OCI-LY1 (cell line): Measurements from ENCODE around the gene STK4.

Experiments
- H2AFZ ChIP-seq: fragments of 200-600 bp; sonication (generic), shearing (Covaris generic); 2 replicates; pipeline ENCODE4 v1.6.0; 2014; ENCODE audit warnings: antibody characterized with exemption, mild to moderate bottlenecking, low read length
- H3F3A ChIP-seq: fragments of 200-600 bp; sonication (generic), shearing (Covaris generic); 2 replicates; pipeline ENCODE4 v1.6.0; 2014; ENCODE audit warnings: mild to moderate bottlenecking, antibody characterized with exemption, low read length, moderate library complexity; ENCODE audit not compliant: insufficient read depth
- H3K27ac ChIP-seq: fragments of 200-600 bp; sonication (generic); 2 replicates; pipeline ENCODE4 v1.5.1; 2014; ENCODE audit warnings: low read length, mixed run types, mild to moderate bottlenecking, low read depth; ENCODE audit not compliant: poor library complexity, severe bottlenecking
- H3K27me3 ChIP-seq: fragments of 200-600 bp; sonication (generic); 2 replicates; pipeline ENCODE4 v1.6.0; 2014; ENCODE audit warnings: antibody characterized with exemption, mild to moderate bottlenecking, low read length, moderate library complexity; ENCODE audit not compliant: insufficient read depth
- H3K36me3 ChIP-seq: fragments of 200-600 bp; sonication (generic); 2 replicates; pipeline ENCODE4 v1.6.1; 2014; ENCODE audit warnings: mild to moderate bottlenecking, antibody characterized with exemption, low read length, moderate library complexity, mixed read lengths; ENCODE audit not compliant: insufficient read depth
- H3K4me1 ChIP-seq: fragments of 200-600 bp; sonication (generic); 2 replicates; pipeline ENCODE4 v1.5.1; 2014; ENCODE audit warnings: mild to moderate bottlenecking, low read length, moderate library complexity; ENCODE audit not compliant: insufficient read depth, severe bottlenecking
- H3K4me2 ChIP-seq: fragments of 200-600 bp; sonication (generic), shearing (Covaris generic); 2 replicates; pipeline ENCODE4 v1.6.1; 2014; ENCODE audit warnings: low read length
- H3K4me3 ChIP-seq: fragments of 200-600 bp; sonication (generic); 2 replicates; pipeline ENCODE4 v1.5.1; 2014; ENCODE audit warnings: low read length, low read depth, mild to moderate bottlenecking, mixed read lengths; ENCODE audit not compliant: poor library complexity, severe bottlenecking
- H3K79me2 ChIP-seq: fragments of 200-600 bp; shearing (Covaris generic); 2 replicates; pipeline ENCODE4 v1.6.1; 2016; ENCODE audit warnings: mixed run types, low read length, mixed read lengths; ENCODE audit not compliant: insufficient read depth
- H3K9ac ChIP-seq: fragments of 200-600 bp; sonication (generic), shearing (Covaris generic); 2 replicates; pipeline ENCODE4 v1.6.1; 2014; ENCODE audit warnings: mild to moderate bottlenecking, low read length, mixed read lengths
- H3K9me2 ChIP-seq: fragments of 200-600 bp; sonication (generic), shearing (Covaris generic); 2 replicates; pipeline ENCODE4 v1.6.1; 2014; ENCODE audit warnings: low read depth, mild to moderate bottlenecking, low read length, mixed read lengths
- H3K9me3 ChIP-seq: fragments of 200-600 bp; shearing (Covaris generic); 2 replicates; pipeline ENCODE4 v1.6.1; 2014; ENCODE audit warnings: low read length, mixed read lengths
- H4K20me1 ChIP-seq: fragments of 200-600 bp; sonication (generic), shearing (Covaris generic); 2 replicates; pipeline ENCODE4 v1.6.0; 2016; ENCODE audit warnings: mild to moderate bottlenecking, low read length; ENCODE audit not compliant: insufficient read depth
- EZH2 ChIP-seq: fragments of 200-600 bp; sonication (generic), shearing (Covaris generic); IDR thresholded peaks from 2 replicates; pipeline ENCODE4 v1.8.0; 2017; ENCODE audit warnings: borderline replicate concordance, mixed run types, mild to moderate bottlenecking, antibody characterized with exemption, low read length, moderate library complexity, mixed read lengths
- TF ChIP-seq, protein P1 (sequence below): fragments of 200-600 bp; sonication (generic), shearing (Covaris generic); IDR thresholded peaks from 2 replicates; pipeline ENCODE4 v1.5.1; 2017; ENCODE audit warnings: mild to moderate bottlenecking, antibody characterized with exemption, low read length, moderate library complexity, mixed read lengths

The STK4 gene

DNA sequence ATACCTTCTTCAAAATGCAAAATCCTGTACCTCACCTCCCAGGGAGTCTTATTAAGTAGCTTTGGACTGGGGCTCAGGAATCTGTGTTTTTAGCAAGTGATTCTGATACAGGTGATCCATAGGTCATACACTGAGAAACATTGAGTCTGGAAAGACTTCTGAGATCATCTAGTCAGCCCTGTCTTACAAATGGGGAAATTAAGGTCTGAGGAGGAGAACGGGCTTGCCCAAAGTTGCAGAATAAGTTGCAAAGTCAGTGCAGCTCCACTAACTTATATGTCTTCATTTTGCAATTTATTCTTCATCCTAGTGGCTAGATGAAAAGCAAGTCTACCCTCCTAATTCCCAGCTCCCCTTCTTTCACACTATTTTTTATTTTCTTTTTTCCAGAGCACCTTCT lies 105.8 kb downstream of the STK4 start:
- Histone ChIP-seq H3F3A (no peaks in the 10 kb centered on the region), H3K4me3 (no peak overlapping the region), H3K79me2 (peaks cover 3% of the 10 kb centered on the region; the same call in 1 of the 2 replicates), H3K4me2 (no peak overlapping the region), H3K27me3 (no peaks in the 10 kb centered on the region), H2AFZ (no peak overlapping the region), H3K9ac (no peak overlapping the region), H4K20me1 (no peaks in the 10 kb centered on the region), H3K4me1 (no peaks in the 10 kb centered on the region), H3K9me3 (no peaks in the 10 kb centered on the region), H3K36me3 (peaks cover 81% of the 10 kb centered on the region), H3K9me2 (no peaks in the 10 kb centered on the region), H3K27ac (no peak overlapping the region)
- TF ChIP-seq EZH2 = no peak
- TF ChIP-seq, protein P1, sequence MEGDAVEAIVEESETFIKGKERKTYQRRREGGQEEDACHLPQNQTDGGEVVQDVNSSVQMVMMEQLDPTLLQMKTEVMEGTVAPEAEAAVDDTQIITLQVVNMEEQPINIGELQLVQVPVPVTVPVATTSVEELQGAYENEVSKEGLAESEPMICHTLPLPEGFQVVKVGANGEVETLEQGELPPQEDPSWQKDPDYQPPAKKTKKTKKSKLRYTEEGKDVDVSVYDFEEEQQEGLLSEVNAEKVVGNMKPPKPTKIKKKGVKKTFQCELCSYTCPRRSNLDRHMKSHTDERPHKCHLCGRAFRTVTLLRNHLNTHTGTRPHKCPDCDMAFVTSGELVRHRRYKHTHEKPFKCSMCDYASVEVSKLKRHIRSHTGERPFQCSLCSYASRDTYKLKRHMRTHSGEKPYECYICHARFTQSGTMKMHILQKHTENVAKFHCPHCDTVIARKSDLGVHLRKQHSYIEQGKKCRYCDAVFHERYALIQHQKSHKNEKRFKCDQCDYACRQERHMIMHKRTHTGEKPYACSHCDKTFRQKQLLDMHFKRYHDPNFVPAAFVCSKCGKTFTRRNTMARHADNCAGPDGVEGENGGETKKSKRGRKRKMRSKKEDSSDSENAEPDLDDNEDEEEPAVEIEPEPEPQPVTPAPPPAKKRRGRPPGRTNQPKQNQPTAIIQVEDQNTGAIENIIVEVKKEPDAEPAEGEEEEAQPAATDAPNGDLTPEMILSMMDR = no peak

DNA sequence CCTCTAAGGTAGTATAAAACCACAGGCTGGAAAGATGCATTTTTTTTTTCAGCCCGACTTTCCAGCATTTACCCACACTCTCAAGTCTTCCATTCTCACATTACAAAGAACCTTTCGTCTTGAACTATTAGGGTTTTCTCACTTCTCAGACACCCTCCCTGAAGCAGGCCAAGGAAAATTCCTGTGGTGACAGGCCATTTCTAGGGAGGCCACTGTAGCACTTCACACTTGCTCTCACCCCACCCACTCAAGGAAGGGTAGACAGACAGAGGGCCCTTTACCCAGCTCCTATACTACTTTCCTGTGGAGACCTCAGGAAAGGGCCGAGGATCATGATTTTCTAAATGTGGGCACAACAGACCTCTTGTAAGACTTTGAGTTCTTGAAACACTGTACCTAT lies 106.9 kb downstream of the STK4 start:
- Histone ChIP-seq H3K4me3 (no peak overlapping the region), H3K4me2 (no peak overlapping the region), H3K27ac (no peak overlapping the region), H3K9ac (no peak overlapping the region), H3K27me3 (no peaks in the 10 kb centered on the region), H3K79me2 (no peaks in the 10 kb centered on the region), H3F3A (no peaks in the 10 kb centered on the region), H4K20me1 (no peaks in the 10 kb centered on the region), H3K36me3 (peaks cover 79% of the 10 kb centered on the region), H3K9me3 (no peaks in the 10 kb centered on the region), H3K9me2 (no peaks in the 10 kb centered on the region), H3K4me1 (no peaks in the 10 kb centered on the region), H2AFZ (no peak overlapping the region)
- TF ChIP-seq EZH2 = no peak
- TF ChIP-seq, protein P1 = no peak

DNA sequence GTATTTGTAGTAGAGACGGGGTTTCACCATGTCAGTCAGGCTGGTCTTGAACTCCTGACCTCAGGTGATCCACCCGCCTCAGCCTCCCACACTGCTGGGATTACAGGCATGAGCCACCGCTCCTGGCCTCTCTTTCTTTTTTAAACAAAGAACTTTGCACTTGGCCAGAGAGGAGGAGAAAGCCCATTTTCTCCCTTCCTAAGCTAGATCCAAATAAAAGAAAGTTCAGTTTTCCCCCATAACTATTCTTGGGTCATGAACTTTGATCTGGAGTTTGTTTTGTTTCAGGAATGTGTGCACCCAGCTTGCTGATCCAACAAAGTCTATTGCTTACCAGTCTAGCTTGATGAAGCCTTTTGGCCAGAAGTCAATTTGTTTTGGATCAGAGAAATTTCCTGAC lies 111.2 kb downstream of the STK4 start:
- Histone ChIP-seq H3K4me3 (no peak overlapping the region), H3K27me3 (no peaks in the 10 kb centered on the region), H3F3A (no peaks in the 10 kb centered on the region), H4K20me1 (no peaks in the 10 kb centered on the region), H3K79me2 (no peaks in the 10 kb centered on the region), H2AFZ (no peak overlapping the region), H3K27ac (no peak overlapping the region), H3K9me2 (no peaks in the 10 kb centered on the region), H3K9me3 (0 out of 2 replicates have a peak, but pooled peaks cover 2% of the 10 kb centered on the region), H3K4me1 (no peaks in the 10 kb centered on the region), H3K36me3 (peaks cover 96% of the 10 kb centered on the region), H3K9ac (no peak overlapping the region), H3K4me2 (no peak overlapping the region)
- TF ChIP-seq EZH2 = no peak
- TF ChIP-seq, protein P1 = no peak
